Upper lobe of left lung (tissue), 6 donors: ENCODE results near the gene PKNOX2. TPM values are rescaled to one million over a fixed set of nuclear protein-coding genes. Genes with fewer than 3 reads are reported as not detected.

Source experiments
- ATAC-seq, 2 donors: fragments of 200-7000 bp; cut with Tn5 transposase; one replicate each; pipeline ENCODE4 v1.9.1; 2022; ENCODE audit warnings: mild to moderate bottlenecking in 2 of 2, moderate library complexity in 2 of 2; ENCODE audit not compliant: low FRiP score in 2 of 2
- DNase-seq, 2 donors: peaks; one replicate each; pipeline ENCODE4 v3.0.0-alpha.2; 2019 to 2020
- H3K27ac ChIP-seq, 4 donors: fragments of 200-600 bp; sonication (generic); one replicate each; pipeline ENCODE4 v1.5.1; 2016 to 2019
- H3K27me3 ChIP-seq, 4 donors: fragments of 200-600 bp; sonication (generic); one replicate each; pipeline ENCODE4 v1.5.1; 2017 to 2019
- H3K36me3 ChIP-seq, 4 donors: fragments of 200-600 bp; sonication (generic); one replicate each; pipeline ENCODE4 v1.5.1; 2016 to 2019
- H3K4me1 ChIP-seq, 4 donors: fragments of 200-600 bp; sonication (generic); one replicate each; pipeline ENCODE4 v1.5.1; 2018 to 2019
- H3K4me3 ChIP-seq, 4 donors: fragments of 200-600 bp; sonication (generic); one replicate each; pipeline ENCODE4 v1.5.1; 2017 to 2019; ENCODE audit warnings: mild to moderate bottlenecking in 2 of 4, moderate library complexity in 1 of 4
- H3K9me3 ChIP-seq, 4 donors: fragments of 200-600 bp; sonication (generic); one replicate each; pipeline ENCODE4 v1.5.1; 2018 to 2019
- EP300 ChIP-seq, 4 donors: sonication (generic); formaldehyde crosslinking; IDR thresholded peaks; one replicate each; pipeline ENCODE4 v1.5.1; 2017; ENCODE audit warnings: antibody characterized with exemption in 4 of 4, control low read depth in 2 of 4
- POLR2A ChIP-seq, 4 donors: fragments of 450-650 bp; IDR thresholded peaks; one replicate each; pipeline ENCODE4 v1.5.1; 2016 to 2017; ENCODE audit warnings: antibody characterized with exemption in 4 of 4, mild to moderate bottlenecking in 2 of 4
- POLR2AphosphoS5 ChIP-seq, 2 donors: sonication (generic); formaldehyde crosslinking; IDR thresholded peaks; one replicate each; pipeline ENCODE4 v1.5.1; 2017; ENCODE audit warnings: antibody characterized with exemption in 2 of 2
- WGBS, 2 donors: methylation state at CpG; one replicate each; pipeline ENCODE4 v1.1.5; 2017 to 2018; 5-methylcytosine and 5-hydroxymethylcytosine counted together
- total RNA-seq, 6 donors: library from RNA; depleted of rRNA in 4 of 6; stranded (reverse); fragments of >200 nt in 4 of 6; gene quantifications; one replicate each; pipeline versions ENCODE4 v1.1.0 to v1.2.1, GENCODE V29; 2016 to 2021
- TF ChIP-seq, protein P1 (sequence below), 6 experiments: fragments of 450-650 bp in 4 of 6; fragments of 200-600 bp in 2 of 6; sonication (generic) in 2 of 6; IDR thresholded peaks; one replicate each; pipeline ENCODE4 v1.5.1; 2016 to 2019; ENCODE audit warnings: antibody characterized with exemption in 6 of 6
- donor health status: DM: no; HTN: no; CAD: no; lungs with moderate emphysema.
- donor health status: DM: no; HTN: yes; CAD: no; lungs with severe emphysema.

PKNOX2 gene
- total RNA-seq, 6 donors from 2014 or later: 2.9 to 15.5 (median 8.4) TPM

DNA sequence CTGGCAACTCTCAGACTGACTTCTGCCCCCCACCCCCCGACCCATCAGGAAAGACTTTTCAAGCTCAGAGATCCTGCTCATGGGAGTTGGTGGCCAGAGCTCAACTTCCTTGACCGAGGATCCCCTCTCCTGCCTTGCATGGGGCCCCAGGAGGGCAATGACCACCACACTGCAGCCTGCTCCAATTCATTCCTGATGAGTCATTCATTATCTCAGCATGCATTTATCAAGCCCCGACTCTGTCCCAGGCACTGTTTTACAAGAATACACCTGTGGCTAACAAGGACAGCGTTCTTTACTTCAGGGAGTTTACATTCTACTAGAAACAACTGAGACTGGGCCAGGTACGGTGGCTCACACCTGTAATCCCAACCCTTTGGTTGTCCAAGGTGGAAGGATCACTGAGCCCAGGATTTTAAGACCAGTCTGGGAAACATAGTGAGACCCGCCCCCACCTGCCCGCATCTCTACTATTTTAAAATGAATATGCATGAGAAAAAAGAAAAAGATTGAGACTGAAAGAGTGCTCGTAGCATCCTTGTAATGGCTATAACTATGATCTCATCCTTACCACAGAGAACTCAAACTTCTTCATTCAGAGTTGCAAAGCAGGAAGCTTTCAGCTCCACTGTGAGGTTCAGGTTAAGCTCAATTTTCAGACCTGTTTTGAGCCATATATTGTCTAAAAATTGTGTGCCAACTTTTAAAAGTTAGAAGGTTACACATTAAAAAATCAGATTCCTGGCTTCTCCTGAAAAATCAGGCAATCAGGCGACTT, 271.1 kb downstream of the PKNOX2 start:
- H3K27ac ChIP-seq: no peak overlapping the region
- no peak for TF ChIP-seq POLR2AphosphoS5 (IDR thresholded peaks at IDR 0.05)
- no peak for TF ChIP-seq EP300 (IDR thresholded peaks at IDR 0.05)
- TF ChIP-seq, protein P1, sequence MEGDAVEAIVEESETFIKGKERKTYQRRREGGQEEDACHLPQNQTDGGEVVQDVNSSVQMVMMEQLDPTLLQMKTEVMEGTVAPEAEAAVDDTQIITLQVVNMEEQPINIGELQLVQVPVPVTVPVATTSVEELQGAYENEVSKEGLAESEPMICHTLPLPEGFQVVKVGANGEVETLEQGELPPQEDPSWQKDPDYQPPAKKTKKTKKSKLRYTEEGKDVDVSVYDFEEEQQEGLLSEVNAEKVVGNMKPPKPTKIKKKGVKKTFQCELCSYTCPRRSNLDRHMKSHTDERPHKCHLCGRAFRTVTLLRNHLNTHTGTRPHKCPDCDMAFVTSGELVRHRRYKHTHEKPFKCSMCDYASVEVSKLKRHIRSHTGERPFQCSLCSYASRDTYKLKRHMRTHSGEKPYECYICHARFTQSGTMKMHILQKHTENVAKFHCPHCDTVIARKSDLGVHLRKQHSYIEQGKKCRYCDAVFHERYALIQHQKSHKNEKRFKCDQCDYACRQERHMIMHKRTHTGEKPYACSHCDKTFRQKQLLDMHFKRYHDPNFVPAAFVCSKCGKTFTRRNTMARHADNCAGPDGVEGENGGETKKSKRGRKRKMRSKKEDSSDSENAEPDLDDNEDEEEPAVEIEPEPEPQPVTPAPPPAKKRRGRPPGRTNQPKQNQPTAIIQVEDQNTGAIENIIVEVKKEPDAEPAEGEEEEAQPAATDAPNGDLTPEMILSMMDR (IDR thresholded peaks at IDR 0.05): no peak
- TF ChIP-seq POLR2A (IDR thresholded peaks at IDR 0.05): no peak
- H3K36me3 ChIP-seq: no peaks in the 10 kb centered on the region
- ATAC-seq: no peak
- no peaks in the 10 kb centered on the region for H3K9me3 ChIP-seq
- no peak for DNase-seq
- 79 to 85% methylated on average over 8 to 9 of the region's 9 CpGs for WGBS, 2 donors
- no peaks in the 10 kb centered on the region for H3K4me1 ChIP-seq
- H3K4me3 ChIP-seq: no peak overlapping the region
- no peaks in the 10 kb centered on the region for H3K27me3 ChIP-seq

DNA sequence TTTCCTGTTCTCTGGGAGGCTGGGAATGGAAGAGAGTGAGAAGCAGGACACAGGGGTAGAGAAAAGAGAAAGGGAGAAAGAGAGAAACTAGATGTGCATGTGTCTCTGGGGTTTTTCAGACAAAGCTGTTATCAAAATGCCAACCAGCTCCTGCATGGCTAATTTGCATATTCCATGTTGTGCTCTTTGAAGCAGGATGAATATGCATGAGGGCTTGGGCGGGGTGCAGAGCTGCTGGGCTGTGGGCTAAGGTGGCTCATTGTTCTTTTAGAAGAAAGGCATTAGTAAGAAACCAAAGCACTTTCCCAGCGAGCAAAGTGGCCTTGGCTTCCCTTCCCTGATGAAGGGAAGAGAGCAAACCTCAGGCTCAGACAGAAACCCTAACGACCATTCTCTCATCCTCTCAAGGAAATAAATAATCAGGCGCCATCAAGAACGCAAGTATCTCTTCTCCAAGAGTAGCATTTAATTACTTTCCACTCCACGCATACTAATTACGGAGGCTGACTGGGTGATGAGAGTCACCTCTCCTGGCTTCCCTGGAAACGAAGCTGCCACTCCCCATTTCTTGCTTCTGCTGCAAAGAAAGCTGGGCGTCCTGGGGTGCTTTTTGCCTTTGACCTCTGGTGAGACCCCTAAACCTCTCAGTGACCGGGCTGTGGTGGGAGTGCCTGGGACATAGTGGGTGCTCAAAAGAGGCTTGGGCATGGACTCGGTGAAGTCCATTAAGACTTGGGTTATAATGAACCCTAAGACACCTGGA, 277.3 kb downstream of the PKNOX2 start:
- Histone ChIP-seq H3K27ac (no peak overlapping the region), H3K4me1 (no peaks in the 10 kb centered on the region), H3K9me3 (no peaks in the 10 kb centered on the region), H3K4me3 (no peak overlapping the region), H3K36me3 (peaks cover 0 to 10% (median 0%) of the 10 kb centered on the region in 4 donors), H3K27me3 (no peaks in the 10 kb centered on the region)
- ATAC-seq: no peak
- TF ChIP-seq POLR2AphosphoS5 (IDR thresholded peaks at IDR 0.05) (no peak), EP300 (IDR thresholded peaks at IDR 0.05) (no peak), POLR2A (IDR thresholded peaks at IDR 0.05) (no peak)
- TF ChIP-seq, protein P1 (IDR thresholded peaks at IDR 0.05): no peak
- DNase-seq: no peak
- 63 to 75% methylated on average over 11 of the region's 11 CpGs for WGBS, 2 donors

DNA sequence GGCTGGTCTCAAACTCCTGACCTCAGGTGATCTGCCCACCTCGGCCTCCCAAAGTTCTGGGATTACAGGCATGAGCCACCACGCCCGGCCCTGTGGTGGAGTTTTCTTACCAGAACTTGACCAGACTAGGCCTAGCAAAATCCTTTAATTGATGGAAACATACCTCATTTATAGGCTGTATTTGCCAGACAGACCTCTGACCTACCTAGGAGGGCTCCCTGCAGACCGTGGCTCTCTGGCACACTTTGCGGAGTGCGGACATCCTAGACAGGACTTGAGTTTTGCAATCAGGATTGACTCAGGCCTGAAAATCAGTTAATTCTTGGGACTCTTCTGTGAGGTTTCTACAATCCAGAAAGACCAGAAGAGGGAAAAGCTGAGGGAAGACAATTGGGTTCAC, 278.4 kb downstream of the PKNOX2 start:
- ATAC-seq (no peak), DNase-seq (no peak)
- WGBS, 2 donors: 83 to 97% methylated on average over 3 to 6 of the region's 6 CpGs
- H3K27ac ChIP-seq: no peak overlapping the region
- H3K36me3 ChIP-seq: peaks cover 0 to 13% (median 0%) of the 10 kb centered on the region in 4 donors
- no peaks in the 10 kb centered on the region for H3K9me3 ChIP-seq
- H3K4me1 ChIP-seq: no peaks in the 10 kb centered on the region
- no peak for TF ChIP-seq POLR2AphosphoS5 (IDR thresholded peaks at IDR 0.05)
- TF ChIP-seq, protein P1 (IDR thresholded peaks at IDR 0.05): no peak
- TF ChIP-seq EP300 (IDR thresholded peaks at IDR 0.05): no peak
- TF ChIP-seq POLR2A (IDR thresholded peaks at IDR 0.05): no peak
- no peaks in the 10 kb centered on the region for H3K27me3 ChIP-seq
- no peak overlapping the region for H3K4me3 ChIP-seq

DNA sequence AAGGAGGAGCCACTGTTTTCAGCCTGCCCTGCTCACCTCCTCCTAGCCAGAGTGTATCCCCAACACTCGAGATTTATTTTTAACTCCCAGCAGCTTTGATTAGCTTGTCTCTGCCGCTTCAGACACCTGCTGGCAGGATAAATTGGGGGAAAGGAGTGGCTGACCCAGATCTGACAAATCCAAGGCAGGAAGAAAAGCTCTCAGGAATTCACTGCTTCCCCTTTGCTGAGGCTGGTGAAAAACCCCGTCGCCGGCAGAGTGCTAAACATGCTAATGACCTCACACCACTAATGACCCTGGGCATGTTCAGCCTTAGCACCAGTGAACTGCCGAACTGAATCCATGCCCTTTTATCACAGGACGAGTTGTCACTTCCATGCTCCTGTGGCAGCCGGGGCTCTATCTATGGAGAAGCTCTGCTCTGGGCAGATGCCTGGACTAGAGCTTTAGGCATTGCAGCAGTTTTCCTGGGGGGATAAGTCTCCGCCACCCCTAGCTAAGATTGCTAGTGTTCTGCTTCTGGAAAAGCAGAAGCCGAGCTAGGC, 279.3 kb downstream of the PKNOX2 start:
- TF ChIP-seq, protein P1 (IDR thresholded peaks at IDR 0.05): no peak
- no peak for TF ChIP-seq POLR2AphosphoS5 (IDR thresholded peaks at IDR 0.05)
- TF ChIP-seq EP300 (IDR thresholded peaks at IDR 0.05): no peak

More for the DNA sequence above, 279.3 kb downstream of the PKNOX2 start:
- WGBS, 2 donors: 36 to 50% methylated on average over 3 to 10 of the region's 10 CpGs
- ATAC-seq: no peak
- H3K27ac ChIP-seq: no peak overlapping the region
- H3K4me3 ChIP-seq: no peak overlapping the region
- no peaks in the 10 kb centered on the region for H3K4me1 ChIP-seq
- no peaks in the 10 kb centered on the region for H3K9me3 ChIP-seq
- no peaks in the 10 kb centered on the region for H3K27me3 ChIP-seq
- peaks cover 0 to 13% (median 0%) of the 10 kb centered on the region in 4 donors for H3K36me3 ChIP-seq
- DNase-seq: no peak
